ENCODE results near the gene LCTL.

GRCh38 chr15:66570842-66571478 is 5.2 kb upstream of the LCTL start:
- TF ChIP-seq TAF1 (IDR thresholded peaks at IDR 0.05; ENCODE audit: borderline replicate concordance, insufficient read depth, low read length) (no peak), POLR2AphosphoS5 (IDR thresholded peaks at IDR 0.05; ENCODE audit: low read depth, low read length) (no peak), SIN3A (IDR thresholded peaks at IDR 0.05; ENCODE audit: borderline replicate concordance, insufficient read depth, low read length) (no peak), FOXP2 (optimal IDR thresholded peaks at IDR 0.05; ENCODE audit: borderline replicate concordance, extremely low read depth, extremely low read length, insufficient read depth) (no peak)
- TF ChIP-seq, protein P1, sequence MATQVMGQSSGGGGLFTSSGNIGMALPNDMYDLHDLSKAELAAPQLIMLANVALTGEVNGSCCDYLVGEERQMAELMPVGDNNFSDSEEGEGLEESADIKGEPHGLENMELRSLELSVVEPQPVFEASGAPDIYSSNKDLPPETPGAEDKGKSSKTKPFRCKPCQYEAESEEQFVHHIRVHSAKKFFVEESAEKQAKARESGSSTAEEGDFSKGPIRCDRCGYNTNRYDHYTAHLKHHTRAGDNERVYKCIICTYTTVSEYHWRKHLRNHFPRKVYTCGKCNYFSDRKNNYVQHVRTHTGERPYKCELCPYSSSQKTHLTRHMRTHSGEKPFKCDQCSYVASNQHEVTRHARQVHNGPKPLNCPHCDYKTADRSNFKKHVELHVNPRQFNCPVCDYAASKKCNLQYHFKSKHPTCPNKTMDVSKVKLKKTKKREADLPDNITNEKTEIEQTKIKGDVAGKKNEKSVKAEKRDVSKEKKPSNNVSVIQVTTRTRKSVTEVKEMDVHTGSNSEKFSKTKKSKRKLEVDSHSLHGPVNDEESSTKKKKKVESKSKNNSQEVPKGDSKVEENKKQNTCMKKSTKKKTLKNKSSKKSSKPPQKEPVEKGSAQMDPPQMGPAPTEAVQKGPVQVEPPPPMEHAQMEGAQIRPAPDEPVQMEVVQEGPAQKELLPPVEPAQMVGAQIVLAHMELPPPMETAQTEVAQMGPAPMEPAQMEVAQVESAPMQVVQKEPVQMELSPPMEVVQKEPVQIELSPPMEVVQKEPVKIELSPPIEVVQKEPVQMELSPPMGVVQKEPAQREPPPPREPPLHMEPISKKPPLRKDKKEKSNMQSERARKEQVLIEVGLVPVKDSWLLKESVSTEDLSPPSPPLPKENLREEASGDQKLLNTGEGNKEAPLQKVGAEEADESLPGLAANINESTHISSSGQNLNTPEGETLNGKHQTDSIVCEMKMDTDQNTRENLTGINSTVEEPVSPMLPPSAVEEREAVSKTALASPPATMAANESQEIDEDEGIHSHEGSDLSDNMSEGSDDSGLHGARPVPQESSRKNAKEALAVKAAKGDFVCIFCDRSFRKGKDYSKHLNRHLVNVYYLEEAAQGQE (IDR thresholded peaks at IDR 0.05; ENCODE audit: insufficient read depth in 1 of 2, low read depth in 2 of 2, low read length in 2 of 2), result no peak
